IPS-15b (cell line): ENCODE results near the gene NIPBL.
"Not testable (repeated sequence)": the region's sequence is repeated elsewhere in the genome, so short reads cannot be mapped to it uniquely, and the experiment has no call there.

Source experiments
- H3K27me3 ChIP-seq: one replicate; pipeline ENCODE4 v1.6.1; 2013; ENCODE audit warnings: low read length; ENCODE audit not compliant: control insufficient read depth, insufficient read depth
- H3K36me3 ChIP-seq: one replicate; pipeline ENCODE4 v1.6.1; 2013; ENCODE audit warnings: low read length; ENCODE audit not compliant: control insufficient read depth, insufficient read depth
- H3K4me1 ChIP-seq: one replicate; pipeline ENCODE4 v1.6.1; 2013; ENCODE audit warnings: mild to moderate bottlenecking, low read length; ENCODE audit not compliant: control insufficient read depth, insufficient read depth
- H3K4me3 ChIP-seq: one replicate; pipeline ENCODE4 v1.5.1; 2013; ENCODE audit warnings: low read depth, low read length
- H3K9ac ChIP-seq: one replicate; pipeline ENCODE4 v1.6.1; 2013; ENCODE audit warnings: low read depth, mild to moderate bottlenecking, low read length
- H3K9me3 ChIP-seq: one replicate; pipeline ENCODE4 v1.6.1; 2013; ENCODE audit warnings: mild to moderate bottlenecking, low read length; ENCODE audit not compliant: control insufficient read depth, insufficient read depth

NIPBL gene

DNA sequence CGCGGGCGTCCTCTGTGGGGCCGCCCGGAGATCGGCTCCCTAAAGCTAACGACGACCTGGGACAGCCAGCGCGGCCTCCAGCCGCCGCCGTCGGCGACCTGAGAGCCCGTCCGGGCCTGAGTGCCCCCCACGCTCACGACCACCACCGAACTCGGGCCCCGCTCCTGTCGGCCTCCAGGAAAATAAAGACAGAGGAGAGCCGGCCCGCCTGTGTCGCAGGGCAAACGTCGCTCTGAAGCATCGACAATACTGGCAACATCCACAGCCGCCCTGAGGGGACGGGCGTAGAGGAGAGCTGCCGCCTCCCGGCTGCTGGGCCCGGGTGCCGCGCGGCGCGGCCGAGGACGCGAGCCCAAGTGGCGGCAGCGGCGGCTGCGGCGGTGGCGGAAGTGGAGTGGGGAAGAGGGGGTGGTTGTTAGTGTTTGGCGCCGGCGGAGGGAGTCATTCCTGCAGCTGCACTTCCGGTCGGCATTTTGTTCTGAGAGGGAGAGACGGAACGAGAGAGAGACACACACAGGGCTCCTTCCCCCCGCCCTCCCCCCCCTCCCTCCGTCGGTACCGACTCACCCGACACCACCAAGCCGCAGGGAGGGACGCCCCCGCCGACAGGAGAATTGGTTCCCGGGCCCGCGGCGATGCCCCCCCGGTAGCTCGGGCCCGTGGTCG is at the start of gene NIPBL:
Gene NIPBL, plus strand, starts transcription at position 471 of the 666 bp plus-strand sequence. CDS start 76,928 bp downstream, outside the sequence.
- no peaks in the 10 kb centered on the region for H3K27me3 ChIP-seq
- H3K36me3 ChIP-seq = no peaks in the 10 kb centered on the region
- peaks cover 9% of the 10 kb centered on the region for H3K4me1 ChIP-seq
- H3K9ac ChIP-seq = peak within 1 kb of the TSS; percentile 87
- H3K9me3 ChIP-seq = no peaks in the 10 kb centered on the region
- H3K4me3 ChIP-seq = peak within 1 kb of the TSS; percentile 98

- no peaks in the 10 kb centered on the region for H3K27me3 ChIP-seq
Observed at GRCh38 chr5:36832274-36832673, 44.3 kb upstream of the NIPBL start.

DNA sequence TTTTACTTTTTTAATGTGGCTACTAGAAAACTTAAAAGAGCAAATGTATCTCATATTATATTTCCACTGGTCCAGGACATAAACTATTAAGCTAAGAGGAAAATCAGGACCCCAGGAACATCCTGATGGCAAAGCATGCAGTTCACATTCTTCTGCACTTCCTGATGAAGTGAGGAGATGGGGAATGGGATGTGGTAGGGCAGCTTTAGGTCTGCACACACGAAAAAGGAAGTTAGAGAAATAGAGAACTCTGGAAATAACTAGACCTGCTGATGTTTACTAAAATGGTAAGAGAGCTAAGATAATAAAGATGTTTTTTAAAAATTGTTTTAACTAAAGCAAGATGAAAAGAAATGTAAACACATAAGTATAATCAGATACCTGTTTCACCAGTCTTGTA is 39.7 kb upstream of the NIPBL start:
- no peaks in the 10 kb centered on the region for H3K9me3 ChIP-seq
- no peaks in the 10 kb centered on the region for H3K27me3 ChIP-seq
- H3K4me1 ChIP-seq = no peaks in the 10 kb centered on the region
- no peak overlapping the region for H3K9ac ChIP-seq
- no peaks in the 10 kb centered on the region for H3K36me3 ChIP-seq
- no peak overlapping the region for H3K4me3 ChIP-seq

More at GRCh38 chr5:36832274-36832673, 44.3 kb upstream of the NIPBL start:
- Histone ChIP-seq H3K4me1 (no peaks in the 10 kb centered on the region), H3K36me3 (no peaks in the 10 kb centered on the region), H3K9me3 (no peaks in the 10 kb centered on the region), H3K4me3 (no peak overlapping the region), H3K9ac (no peak overlapping the region)

GRCh38 chr5:36839489-36840476 is 36.8 kb upstream of the NIPBL start:
- H3K9me3 ChIP-seq = no peaks in the 10 kb centered on the region
- no peaks in the 10 kb centered on the region for H3K4me1 ChIP-seq
- H3K27me3 ChIP-seq = no peaks in the 10 kb centered on the region
- no peaks in the 10 kb centered on the region for H3K36me3 ChIP-seq
- no peak overlapping the region for H3K9ac ChIP-seq
- H3K4me3 ChIP-seq = no peak overlapping the region

DNA sequence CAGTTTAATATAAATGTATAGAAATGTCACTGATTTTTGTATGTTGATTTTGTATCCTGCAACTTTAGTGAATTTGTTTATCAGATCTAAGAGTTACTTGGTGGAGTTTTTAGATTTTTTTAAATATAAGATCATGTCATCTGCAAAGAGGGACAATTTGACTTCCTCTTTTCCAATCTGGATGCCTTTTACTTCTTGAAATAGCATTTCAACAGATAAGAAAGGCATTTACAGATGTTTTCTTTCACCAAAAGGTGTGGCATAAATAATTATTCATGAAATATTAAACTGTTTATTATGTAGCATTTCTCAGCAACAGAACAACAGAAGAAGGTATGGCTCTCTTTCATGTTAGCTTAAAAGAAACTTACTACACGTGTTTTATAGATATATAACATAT is 34.9 kb upstream of the NIPBL start:
- H3K27me3 ChIP-seq = no peaks in the 10 kb centered on the region
- no peak overlapping the region for H3K9ac ChIP-seq
- H3K9me3 ChIP-seq = no peaks in the 10 kb centered on the region
- H3K4me1 ChIP-seq = no peaks in the 10 kb centered on the region
- H3K36me3 ChIP-seq = no peaks in the 10 kb centered on the region
- no peak overlapping the region for H3K4me3 ChIP-seq

- Histone ChIP-seq H3K4me1 (no peaks in the 10 kb centered on the region), H3K9ac (no peak overlapping the region), H3K9me3 (no peaks in the 10 kb centered on the region), H3K36me3 (no peaks in the 10 kb centered on the region), H3K27me3 (no peaks in the 10 kb centered on the region), H3K4me3 (no peak overlapping the region)
Observed at GRCh38 chr5:36842087-36842486, 34.5 kb upstream of the NIPBL start.

- H3K36me3 ChIP-seq = no peaks in the 10 kb centered on the region
- H3K9ac ChIP-seq = no peak overlapping the region
- no peaks in the 10 kb centered on the region for H3K4me1 ChIP-seq
- no peaks in the 10 kb centered on the region for H3K27me3 ChIP-seq
- no peak overlapping the region for H3K4me3 ChIP-seq
- H3K9me3 ChIP-seq = no peaks in the 10 kb centered on the region
Observed at GRCh38 chr5:36844305-36844704, 32.3 kb upstream of the NIPBL start.

DNA sequence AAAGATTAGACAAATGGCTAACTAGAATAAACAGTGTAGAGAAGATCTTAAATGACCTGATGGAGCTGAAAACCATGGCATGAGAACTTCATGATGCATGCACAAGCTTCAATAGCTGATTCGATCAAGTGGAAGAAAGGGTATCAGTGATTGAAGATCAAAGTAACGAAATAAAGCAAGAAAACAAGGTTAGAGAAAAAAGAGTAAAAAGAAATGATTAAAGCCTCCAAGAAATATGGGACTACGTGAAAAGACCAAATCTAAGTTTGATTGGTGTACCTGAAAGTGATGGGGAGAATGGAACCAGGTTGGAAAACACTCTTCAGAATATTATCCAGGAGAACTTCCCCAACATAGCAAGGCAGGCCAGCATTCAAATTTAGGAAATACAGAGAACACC is 28.0 kb upstream of the NIPBL start:
- not testable (repeated sequence) for H3K36me3 ChIP-seq, H3K4me3 ChIP-seq, H3K9me3 ChIP-seq

DNA sequence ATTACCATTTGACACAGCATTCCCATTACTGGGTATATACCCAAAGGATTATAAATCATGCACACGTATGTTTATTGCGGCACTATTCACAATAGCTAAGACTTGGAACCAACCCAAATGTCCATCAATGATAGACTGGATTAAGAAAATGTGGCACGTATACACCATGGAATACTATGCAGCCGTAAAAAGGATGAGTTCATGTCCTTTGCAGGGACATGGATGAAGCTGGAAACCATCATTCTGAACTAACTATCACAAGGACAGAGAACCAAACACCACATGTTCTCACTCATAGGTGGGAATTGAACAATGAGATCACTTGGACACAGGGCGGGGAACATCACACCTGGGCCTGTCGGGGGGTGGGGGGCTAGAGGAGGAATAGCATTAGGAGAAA is 23.7 kb upstream of the NIPBL start:
- H3K9me3 ChIP-seq, H3K9ac ChIP-seq, H3K4me3 ChIP-seq, H3K4me1 ChIP-seq, H3K36me3 ChIP-seq, H3K27me3 ChIP-seq: not testable (repeated sequence)

More for the DNA sequence above, 28.0 kb upstream of the NIPBL start:
- not testable (repeated sequence) for H3K9ac ChIP-seq, H3K27me3 ChIP-seq, H3K4me1 ChIP-seq

DNA sequence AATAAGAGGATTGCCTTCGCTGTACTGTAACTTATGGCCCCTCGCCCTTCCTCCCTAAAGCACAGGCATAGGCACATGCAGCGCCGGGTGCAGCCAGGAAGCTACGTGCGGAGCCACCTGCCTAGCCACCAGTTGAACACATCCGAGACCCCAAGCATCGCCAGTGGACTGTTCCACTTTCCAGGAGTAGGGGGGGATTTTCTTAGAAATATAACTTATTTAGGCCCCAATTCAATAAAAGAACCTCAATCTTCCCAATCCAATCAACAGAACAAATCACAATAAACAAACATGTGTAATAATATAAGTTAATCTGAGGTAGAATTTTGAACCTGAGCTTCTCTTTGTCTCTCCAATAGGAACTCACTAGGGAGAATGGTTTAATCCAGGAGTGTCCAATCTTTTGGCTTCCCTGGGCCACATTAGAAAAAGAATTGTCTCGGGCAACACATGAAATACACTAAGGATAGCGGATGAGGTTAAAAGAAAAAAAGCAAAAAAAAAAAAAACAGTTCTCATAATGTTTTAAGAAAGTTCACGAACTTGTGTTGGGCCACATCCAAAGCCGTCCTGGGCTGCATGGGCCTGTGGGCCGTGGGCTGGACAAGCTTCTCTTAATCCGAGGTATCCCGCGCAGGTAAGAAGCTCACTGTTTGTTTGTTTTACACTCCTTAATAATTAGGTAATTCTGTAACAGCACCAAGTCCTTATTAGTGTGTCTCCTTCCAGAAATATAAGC is 22.0 kb upstream of the NIPBL start:
- no peaks in the 10 kb centered on the region for H3K4me1 ChIP-seq
- no peak overlapping the region for H3K9ac ChIP-seq
- H3K9me3 ChIP-seq = no peaks in the 10 kb centered on the region
- H3K4me3 ChIP-seq = no peak overlapping the region
- H3K36me3 ChIP-seq = no peaks in the 10 kb centered on the region
- H3K27me3 ChIP-seq = no peaks in the 10 kb centered on the region

GRCh38 chr5:36855141-36855495 is 21.5 kb upstream of the NIPBL start:
- H3K9ac ChIP-seq = no peak overlapping the region
- no peaks in the 10 kb centered on the region for H3K4me1 ChIP-seq
- no peaks in the 10 kb centered on the region for H3K9me3 ChIP-seq
- no peak overlapping the region for H3K4me3 ChIP-seq
- no peaks in the 10 kb centered on the region for H3K27me3 ChIP-seq
- H3K36me3 ChIP-seq = no peaks in the 10 kb centered on the region
